HG03108 (cell line): ENCODE results near the gene ZNF625.
"Not testable (repeated sequence)": the region's sequence is repeated elsewhere in the genome, so short reads cannot be mapped to it uniquely, and the experiment has no call there.

Source experiments
- ATAC-seq: cut with Tn5 transposase; IDR thresholded peaks from one replicate; pipeline ENCODE4 v1.9.1; 2021; ENCODE audit warnings: moderate library complexity; ENCODE audit not compliant: unreplicated experiment

Gene ZNF625

DNA sequence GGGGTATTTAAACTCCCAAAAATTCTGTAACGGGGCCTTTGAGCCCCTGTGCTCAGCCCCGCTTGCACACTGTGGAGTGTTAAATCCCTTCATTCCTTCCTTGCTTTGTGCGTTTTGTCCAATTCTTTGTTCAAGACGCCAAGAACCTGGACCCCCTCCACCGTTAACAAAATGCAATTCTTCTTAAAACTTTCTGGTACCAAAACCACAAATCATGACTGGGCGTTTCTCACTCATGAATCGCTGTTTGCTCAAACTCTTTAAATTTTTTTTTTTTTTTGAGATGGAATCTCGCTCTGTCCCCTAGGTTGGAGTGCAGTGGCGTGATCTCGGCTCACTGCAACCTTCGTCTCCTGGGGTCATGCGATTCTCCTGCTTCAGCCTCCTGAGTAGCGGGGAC lies 17.3 kb downstream of the ZNF625 start:
- ATAC-seq = no peak

DNA sequence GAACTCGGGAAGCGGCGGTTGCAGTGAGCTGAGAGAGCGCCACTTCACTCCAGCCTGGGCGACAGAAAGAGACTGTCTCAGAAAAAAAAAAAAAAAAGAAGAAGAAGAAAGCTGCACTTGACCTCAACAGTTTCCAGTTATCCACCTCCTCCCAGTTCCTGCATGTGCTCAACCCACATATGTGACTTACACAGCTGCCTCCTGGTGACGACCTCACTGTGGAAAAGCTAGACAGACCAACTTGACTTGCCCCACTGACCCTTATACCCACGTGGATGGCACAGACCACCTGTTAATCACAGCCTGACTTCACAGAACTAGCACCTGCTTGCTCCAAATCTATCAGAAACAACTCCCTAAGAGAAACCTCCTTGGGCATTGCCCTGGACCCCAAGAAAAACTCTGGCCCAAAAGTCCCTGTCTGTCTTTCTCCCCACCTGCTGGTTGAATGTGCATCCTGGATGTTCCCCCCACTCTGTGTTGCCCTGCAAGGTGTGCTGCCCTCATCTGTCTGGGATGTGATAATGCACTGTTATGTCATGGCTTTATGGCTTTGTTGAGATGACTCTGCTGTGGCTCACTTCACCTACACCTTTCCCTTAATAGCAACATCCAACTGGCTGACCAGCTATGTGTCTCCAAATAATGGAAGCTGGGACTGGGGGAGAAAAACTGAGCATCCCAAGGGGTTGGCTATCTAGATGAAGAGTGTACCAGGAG lies 19.2 kb downstream of the ZNF625 start:
- no peak for ATAC-seq

DNA sequence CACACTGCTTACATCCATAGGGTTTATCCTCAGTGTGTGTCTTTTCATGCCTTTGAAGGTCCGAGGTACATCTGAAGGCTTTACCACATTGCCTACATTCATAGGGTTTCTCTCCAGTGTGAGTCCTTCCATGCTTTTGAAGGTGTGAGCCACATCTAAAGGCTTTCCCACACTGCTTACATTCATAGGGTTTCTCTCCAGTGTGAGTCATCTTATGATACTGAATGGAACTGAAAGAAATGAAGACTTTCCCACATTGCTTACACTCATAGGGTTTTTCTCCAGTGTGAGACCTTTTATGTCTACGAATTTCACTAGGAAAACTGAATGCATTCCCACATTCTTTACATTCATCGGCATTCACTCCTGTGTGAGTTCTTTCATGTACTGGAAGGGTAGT lies 23.5 kb downstream of the ZNF625 start:
- ATAC-seq = no peak

GRCh38 chr19:12126707-12127106 lies 29.8 kb downstream of the ZNF625 start:
- ATAC-seq = no peak

DNA sequence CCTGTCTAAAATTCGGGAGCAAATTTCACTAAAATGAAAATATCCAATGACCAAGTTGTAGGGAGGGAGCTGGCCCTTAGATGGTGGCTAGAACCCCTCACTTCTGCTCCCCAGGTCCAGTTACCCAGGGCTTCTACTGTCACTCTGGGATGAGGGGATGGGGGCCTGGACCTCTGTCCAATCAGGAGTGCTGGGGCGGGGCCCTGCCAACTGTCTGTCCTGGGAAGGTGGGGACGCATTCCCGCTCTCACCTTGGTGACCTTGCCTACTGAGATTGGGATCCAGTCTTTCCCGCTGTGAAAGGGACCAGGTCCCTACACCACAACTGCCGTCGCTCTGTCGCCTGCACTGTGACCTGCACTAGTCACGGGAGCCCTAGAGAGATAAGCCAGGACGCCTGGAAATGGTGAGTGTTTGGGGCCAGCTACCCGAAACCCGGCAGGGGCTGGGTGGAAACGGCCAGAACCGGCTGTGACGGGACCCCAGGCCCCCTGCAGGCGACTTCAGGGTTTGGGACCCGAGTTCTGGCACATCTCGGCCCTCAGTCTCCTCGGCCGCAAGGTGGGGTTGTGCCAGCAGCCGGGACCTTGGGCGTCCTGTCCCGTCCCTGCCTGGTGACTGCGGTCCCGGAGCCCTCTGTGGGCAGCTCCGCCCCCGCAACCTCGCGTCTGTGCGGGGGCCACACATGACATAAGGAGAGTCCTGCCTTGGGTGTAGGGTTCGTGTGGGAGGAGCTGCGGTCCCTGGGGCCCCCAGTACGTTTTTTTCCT lies 39.1 kb downstream of the ZNF625 start:
- no peak for ATAC-seq

DNA sequence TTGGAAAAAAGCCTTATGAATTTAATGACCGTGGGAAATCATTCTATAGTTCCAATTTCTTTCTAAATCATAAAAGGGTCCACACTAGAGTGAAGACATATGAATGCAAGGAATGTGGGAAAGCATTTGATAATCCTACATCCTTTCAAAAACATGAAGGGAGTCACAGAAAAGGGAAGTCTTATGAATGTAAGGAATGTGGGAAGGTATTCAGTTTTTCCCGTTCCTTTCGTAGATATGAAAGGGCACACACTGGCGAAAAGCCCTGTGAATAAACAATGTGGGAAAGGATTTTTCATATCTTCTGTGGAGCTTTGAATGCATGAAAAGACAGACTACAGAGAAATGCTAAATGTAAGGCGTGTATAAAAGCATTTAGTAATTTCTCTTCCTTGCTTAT lies 43.4 kb downstream of the ZNF625 start:
- ATAC-seq = no peak

DNA sequence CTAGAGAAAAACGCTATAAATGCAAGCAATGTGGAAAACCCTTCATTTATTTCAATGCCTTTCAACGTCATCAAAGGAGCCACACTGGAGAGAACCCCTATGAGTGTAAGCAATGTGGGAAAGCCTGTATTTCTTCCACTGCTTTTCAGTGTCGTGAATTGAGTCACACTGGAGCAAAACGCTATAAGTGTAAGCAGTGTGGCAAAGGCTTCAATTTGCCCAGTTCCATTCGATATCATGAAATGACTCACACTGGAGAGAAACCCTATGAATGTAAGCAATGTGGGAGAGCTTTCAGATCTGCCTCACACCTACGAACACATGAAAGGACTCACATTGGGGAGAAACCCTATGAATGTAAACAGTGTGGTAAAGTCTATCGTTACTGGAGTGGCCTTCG lies 43.8 kb downstream of the ZNF625 start:
- ATAC-seq = no peak

DNA sequence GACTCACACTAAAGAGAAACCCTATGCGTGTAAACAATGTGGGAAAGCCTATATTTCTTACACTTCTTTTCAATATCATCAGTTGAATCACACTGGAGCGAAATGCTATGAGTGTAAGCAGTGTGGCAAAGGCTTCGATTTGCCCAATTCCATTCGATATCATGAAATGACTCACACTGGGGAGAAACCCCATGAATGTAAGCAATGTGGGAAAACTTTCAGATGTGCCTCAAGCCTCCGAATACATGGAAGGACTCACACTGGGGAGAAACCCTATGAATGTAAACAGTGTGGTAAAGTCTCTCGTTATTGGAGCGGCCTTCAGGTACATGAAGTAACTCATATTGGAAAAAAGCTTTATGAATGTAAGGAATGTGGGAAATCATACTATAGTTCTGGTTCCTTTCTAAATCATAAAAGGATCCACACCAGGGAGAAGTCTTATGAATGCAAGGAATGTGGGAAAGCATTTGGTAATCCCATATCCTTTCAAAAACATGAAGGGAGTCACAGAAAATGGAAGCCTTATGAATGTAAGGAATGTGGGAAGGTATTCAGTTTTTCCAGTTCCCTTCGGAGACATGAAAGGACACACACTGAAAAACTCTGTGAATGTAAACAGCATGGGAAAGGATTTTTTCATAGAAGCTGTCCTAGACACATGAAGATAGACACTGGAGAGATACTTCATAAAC lies 44.4 kb downstream of the ZNF625 start:
- ATAC-seq = no peak

DNA sequence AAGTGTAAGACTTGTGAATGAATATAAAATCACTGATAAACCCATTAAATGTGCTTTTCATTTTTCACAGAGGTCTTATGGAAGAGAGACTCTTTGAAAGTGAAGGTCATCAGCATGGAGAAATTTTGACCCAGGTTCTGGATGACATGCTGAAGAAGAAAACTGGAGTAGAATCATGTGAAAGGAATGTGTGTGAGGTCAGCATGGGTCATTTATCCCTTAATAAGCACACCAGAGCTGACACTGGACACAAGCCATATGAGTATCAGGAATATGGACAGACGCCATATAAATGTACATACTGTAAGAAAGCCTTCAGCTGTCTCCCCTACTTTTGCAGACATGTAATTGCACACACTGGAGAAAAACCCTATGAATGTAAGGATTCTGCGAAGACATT lies 45.4 kb downstream of the ZNF625 start:
- no peak for ATAC-seq

GRCh38 chr19:12103909-12104308 lies 52.6 kb downstream of the ZNF625 start:
- not testable (repeated sequence) for ATAC-seq

- ATAC-seq = no peak
Observed at GRCh38 chr19:12098040-12098439, 58.5 kb downstream of the ZNF625 start.

- ATAC-seq = no peak
Observed at GRCh38 chr19:12095111-12095790, 61.3 kb downstream of the ZNF625 start.
